HG03139 (cell line): Measurements from ENCODE around the gene PDGFB.

Experiments
- ATAC-seq: cut with Tn5 transposase; IDR thresholded peaks from one replicate; pipeline ENCODE4 v1.9.1; 2021; ENCODE audit not compliant: unreplicated experiment

Gene PDGFB

DNA sequence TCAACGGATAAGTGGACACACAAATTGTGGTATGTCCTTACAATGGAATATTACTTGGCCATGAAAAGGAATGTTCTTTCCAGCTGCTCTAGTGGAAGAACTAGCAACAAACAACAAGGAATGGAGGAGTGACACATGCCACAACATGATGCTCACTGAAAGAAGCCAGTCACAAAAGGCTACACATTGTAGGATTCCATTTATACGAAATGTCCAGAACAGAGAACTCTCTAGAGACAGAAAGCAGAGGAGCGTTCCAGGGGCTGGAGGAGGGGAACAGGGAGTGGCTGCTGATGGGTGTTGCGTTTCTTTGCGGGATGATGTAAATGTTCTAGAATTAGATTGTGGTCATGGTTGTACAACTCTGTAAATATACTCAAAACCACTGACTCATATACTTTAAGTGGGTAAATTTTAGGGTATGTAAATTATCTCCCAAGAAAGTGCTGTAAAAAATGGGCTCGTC is 32.4 kb upstream of the PDGFB start:
- no peak for ATAC-seq

DNA sequence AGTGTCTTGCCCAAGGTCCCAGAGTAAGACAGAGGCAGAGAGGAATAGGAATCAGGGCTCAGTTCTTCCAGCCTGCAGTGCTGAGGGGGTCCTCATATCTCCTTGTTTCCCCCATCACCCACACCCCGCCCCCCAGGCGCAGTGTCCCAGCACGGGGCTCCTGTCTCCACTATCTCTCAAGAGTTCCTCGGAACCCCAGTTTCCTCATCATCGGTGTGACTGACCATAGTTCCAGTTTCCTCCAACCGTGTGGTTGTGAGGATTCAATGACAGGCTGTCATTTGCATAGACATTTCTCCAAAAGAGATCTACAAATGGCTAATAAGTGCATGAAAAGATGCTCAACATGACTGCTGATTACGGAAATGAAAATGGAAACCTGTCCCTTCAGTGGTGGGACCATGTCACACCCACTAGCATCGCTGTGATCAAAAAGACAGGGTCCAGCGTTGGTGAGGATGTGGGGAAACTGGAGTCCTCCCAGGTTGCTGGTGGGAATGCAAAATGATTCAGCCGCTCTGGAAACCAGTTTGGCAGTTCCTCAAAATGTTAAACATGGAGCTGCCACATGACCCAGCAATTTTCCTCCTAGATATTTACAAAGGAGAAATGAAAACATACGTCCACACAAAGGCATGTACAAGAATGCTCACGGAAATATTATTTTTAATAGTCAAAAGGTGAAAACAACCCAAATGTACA is 31.8 kb upstream of the PDGFB start:
- ATAC-seq = no peak

DNA sequence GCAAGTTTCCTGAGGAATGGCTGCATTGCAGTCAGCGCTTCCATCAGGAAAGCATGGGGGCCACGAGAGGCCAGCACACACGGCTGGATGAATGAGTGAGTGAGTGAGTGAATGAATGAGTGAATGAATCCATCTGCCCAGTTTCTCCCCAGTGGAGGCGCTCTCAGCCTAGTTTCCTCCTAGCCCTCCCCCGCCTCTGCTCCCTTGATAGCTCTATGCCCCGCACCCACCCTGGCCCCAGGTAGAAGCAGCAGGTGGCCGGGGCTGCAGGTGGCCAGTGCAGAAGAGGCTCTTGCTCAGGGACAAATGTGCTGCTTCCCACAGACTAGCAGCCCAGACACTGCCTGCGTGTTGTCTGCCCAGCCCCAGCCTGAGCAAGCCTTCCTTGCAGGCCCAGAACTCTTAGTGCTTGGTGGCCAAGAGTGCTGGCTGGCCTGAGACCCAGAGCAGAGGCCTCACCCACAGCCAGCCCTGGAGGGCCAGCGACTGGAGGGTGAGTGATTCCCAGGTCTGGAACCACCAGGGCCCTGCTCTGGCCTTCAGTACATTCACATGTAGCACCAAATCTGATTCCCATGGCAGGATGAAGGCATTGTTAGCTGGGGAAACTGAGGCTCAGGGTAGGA is 31.1 kb upstream of the PDGFB start:
- no peak for ATAC-seq

DNA sequence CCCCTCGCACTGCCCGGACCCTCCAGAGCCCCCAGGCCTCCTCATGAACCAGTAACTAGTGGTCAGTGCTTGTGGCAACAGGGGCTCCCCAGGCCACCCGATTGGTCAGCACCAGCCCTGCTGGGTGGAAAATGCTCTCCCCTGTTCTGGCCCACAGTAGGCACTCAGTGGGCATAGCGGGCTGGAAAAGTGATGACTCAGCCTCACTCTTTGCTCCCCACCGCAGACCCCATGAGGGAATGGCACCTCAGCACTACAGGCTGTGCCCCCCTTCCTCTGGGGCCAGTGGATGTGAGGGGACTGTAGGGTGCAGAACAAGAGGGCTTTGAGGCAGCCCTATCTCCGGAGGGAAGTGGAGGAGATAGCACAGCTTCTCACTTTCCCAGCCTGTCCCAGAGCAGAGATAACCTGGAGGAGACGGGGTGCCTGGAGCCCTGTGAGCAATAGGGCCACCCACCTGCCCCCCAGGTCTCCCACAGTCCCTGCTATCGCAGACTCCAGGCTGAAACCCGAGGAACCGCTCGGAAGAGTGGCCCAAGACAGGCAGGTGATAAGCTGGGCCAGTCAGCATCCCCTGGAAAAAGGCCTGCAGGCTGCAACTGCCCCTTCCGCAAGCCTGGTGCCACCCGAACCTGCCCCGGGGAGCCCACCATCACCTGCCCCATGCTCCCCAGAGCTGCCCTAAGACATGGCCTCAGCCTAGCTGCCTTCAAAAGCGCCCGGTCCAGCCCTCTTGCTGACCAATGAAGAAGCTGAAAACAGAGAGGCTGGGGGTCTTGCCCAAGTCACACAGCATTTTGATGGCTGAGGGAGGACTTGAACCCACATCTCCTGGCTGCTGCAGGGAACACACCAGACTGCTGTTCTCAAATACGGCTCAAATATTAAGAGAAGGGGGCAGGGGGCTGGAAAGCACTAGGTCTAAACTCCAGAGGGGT is 29.4 kb upstream of the PDGFB start:
- no peak for ATAC-seq

DNA sequence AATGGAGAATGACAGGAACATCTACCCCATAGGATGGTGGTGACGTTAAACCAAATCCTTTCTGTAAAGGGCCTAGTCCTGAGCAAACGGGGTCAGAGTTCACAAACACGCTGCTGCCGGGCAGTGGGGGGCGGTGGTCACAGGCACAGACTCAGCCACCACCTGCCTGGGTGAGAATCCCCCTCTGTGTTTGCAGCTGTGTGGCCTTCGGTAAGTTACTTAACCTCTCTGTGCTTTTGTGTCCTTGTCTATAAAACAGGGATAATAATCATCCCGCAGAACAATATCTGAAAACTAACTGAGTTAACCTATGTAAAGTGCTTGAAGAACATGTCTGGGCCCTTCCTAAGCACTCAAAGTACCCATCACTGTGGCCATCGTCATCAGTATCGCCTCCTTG is 26.0 kb upstream of the PDGFB start:
- no peak for ATAC-seq

DNA sequence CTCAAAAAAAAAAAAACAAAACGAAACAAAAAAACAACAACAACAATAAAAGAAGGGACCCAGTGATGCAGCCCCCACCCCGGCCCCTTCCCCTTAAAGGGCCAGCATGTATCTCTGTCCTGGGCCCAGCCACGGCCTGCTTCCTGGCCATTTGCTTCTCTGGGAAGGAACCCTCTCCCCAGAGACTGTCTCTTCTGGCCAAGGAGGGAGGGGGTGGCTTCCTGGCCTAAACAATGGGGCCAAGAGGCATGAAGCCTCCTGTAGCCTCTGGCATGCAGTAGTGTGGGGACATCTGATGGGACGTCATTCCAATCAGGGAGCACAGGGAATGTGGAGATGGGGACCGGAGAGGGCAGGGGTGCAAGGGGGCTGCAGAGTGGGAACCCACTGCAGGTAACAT is 25.5 kb upstream of the PDGFB start:
- no peak for ATAC-seq

DNA sequence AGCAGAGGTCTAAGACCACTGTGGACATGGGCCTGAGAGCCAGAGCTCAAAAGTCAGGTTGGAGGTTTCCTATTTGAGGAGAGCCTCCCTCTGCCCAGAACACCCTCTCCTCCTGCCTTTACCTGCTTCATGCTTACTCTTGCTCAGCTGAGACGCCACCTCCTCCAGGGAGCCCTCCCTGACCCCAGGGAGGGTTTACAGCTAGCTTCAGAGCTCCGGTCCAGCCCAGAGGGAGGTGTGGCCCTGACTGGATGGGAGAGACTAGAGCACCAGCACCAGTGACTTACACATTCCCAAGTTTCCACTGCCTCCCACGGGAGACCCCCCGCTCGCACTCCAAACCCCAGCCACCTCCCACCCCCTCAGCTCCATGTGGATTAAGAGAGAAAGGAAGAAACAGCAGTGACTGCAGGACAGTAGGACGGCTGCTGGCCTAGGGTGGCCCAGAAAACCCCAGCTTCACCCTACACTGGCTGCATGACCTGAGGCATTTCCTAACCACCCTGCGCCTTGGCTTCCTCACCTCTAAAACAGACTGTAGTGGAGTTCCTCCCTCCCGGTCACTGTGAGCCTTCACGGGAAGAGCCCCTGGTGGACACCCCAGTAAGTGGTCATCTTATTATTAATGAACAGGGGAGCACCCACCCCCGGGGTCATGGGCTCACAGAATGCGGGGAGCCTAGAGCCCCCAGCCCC is 24.5 kb upstream of the PDGFB start:
- no peak for ATAC-seq

DNA sequence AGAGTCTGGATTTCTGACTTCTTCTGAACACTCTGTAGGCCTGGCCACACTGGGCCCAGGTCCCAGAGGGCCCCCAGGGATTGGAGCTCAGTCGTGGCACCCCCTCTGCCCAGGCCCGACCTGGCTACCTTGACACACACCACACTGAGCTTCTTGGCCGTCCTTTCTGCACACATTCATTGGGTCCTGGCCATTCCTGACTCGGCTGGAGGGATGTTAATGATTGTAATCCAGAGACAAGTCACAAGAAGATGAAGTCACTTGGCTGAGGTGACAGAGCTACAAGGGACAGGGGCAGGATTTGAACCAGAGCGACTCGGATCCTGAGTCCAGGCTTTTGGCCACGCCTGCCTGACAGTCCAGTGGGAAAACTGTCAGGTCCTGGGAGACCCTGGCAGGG is 23.9 kb upstream of the PDGFB start:
- ATAC-seq = no peak

DNA sequence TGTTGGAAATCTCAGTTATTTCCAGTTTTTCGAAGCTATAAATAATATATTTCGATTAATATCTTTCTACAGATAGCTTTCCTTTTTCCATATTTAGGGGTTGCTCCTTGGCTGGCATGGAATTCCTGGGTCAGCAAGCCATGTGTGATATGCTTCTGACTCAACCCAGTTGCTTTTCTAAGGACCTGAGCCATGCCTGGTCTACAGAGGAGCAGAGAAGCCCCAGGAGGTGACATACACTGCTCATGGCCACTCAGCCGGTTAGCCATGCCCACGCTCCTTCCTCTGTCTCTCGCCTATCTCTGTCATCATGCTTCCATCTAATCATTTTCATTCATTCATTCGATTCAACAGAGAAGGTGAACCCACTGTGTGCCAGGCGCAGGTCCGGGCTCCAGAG is 23.2 kb upstream of the PDGFB start:
- no peak for ATAC-seq

DNA sequence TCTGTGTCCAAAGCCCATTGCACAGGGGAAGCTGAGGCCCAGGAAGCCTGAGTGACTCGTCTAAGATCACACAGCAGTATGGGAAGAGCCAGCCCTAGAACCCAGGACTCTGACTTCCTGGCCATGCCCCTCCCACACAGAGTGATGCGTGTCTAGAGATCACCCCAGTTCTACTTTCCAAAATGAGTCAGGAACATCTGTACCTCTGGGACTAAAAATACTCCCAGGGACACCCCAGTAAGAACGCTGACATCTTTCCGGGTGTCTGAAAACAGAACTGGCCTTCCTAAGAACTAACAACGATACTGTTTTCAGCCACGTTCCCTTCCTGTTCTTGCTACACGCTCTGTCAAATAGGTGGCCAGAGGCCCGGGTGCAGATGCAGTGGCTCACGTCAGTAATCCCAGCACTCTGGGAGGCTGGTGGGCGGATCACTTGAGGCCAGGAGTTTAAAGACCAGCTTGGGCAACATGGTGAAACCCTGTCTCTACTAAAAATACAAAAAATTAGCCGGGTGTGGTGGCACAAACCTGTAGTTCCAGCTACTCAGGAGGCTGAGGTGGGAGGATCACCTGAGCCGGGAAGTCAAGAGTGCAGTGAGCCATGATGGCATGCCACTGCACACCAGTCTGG is 21.7 kb upstream of the PDGFB start:
- ATAC-seq = peak; percentile 52

DNA sequence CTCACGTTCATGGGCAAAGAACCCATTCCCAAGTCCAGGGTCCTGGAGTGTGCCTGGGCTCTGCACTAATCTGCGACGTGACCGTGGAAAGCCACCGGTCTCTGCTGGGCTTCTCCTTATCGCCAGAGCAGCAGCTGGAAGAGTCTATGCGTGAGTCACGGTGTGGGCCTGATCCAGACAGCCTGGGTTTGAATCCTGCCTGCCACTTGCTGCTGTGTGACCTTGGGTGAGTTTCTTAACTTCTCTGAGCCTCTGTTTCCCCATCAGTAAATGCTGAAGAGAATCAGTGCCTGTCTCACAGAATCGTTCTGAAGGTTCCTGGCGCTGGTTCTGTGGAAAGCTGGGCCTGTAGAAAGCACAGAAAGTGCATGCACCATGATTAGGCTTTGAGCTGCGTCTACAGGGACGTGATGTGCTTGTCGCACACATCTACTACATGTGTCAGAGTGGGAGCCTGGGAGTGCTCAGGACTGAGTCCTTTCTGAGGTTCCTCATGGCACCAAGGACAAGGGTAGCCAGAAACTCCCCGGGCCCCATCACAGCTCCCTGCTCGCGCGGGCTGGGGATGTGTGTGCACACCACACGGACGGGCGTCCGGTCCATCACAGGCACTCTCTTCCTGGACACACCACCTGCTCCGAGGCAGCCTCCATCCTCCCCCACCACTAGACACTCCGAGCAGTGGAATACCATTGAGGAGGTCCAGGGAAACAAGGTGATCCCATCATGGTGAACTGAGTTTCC is 20.5 kb upstream of the PDGFB start:
- ATAC-seq = no peak

DNA sequence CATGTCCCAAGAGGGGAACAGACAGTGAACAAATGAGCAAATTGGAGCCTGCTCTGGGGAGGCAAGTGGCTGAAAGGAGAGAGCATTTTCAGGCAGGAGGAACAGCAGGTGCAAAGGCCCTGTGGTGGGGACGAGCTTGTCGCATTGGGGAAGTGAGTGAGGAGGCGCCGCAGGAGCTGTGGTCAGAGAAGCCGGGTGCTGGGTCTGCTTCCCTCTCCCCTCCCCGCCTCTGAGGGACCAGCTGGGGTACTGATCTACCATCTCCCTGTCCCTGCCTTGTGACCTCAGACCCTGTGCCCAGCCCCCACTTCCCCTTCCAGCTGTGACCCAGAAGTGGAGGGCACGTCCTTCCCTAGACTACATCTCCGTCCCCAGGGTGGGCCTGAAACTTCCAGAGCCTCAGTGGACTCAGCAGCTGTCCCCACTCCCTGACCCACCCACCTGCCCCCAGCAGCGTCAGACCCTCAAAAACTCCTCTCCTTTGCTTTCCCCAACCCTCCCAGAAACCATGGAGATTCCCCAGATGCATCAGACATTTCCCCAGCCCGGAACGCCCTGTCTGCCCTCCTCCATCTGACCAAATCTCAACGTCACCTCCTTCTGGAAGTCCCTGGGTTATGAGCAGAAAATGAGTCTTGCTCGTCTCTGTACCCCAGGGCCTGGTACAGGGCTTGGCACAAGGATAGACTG is 19.7 kb upstream of the PDGFB start:
- ATAC-seq = no peak

DNA sequence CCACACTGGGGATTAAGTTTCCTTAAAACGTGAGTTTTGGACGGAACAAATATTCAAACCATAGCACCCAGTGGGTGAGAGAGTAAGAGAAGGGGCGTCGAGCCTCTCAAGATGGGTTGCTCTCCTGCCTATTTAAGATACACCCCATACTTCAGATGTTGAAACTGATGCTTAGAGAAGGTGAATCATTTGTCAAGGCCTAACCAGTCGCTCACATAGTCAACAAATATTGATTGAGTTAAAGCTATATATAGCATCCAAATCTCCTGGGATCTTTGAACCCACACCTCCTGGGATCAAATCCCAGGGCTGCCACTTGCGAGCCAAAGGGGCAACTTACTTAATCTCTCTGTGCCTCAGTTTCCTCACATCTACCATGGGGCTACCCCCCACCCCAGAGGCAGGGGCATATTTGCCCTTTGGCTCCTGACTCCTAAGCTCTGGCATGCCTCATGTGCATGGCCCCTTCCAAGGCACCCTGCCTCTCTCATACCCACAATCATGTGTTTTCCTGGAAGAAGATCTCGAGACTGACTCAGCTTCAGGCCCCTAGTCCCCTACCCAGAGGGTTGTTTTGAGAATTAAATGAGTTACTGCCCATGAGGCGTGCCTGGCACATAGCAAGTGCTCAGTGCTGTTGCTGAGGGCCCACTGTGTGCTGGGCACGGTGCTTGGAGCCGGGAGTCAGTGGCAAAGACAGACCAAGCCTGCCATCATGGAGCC is 19.0 kb upstream of the PDGFB start:
- ATAC-seq = no peak

DNA sequence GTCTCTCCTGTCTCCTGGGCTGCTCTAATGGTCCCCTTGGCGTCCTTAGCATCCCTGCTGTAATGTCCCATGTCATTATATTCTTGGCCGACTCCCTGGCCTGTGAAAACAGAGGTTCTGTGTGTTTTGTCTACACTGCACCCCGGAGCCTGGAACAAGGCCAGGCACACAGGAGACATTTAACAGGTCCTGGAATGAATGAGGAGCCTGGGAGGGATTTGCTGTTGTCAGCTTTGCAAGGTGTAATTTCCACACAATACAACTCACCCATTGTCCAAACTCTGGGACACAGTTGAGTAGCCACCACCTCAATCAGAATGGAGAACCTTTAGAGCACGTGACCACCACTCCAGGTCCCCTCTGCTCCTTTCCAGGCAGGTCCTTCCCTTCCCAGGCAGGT is 14.9 kb upstream of the PDGFB start:
- no peak for ATAC-seq

DNA sequence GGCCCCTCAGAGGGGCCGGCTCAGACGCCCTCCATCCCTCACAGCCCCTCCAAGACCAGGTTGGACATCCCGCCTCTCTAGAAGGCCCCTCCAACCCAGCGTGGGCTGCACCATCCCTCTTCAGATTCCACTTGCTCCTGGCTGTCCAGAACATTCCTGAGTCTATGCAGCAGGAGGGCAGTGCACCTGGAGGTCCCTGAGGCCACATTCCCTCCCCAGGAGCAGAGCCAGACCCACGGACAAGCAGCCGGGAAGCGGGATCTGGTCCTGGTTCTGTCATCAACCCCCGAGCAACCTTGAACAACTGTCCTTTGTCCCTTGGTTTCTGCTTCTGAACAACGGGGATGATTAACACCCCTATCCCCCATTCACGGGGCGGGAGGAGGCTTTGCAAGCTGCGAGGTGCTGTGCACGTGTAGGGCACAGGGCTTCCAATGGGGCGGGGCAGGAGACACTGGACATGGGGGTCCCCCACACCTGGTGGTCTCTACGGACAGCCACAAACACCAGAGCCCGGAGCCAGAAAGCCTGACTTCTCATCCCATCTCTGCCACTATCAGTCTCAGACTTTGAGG is 13.2 kb upstream of the PDGFB start:
- no peak for ATAC-seq

DNA sequence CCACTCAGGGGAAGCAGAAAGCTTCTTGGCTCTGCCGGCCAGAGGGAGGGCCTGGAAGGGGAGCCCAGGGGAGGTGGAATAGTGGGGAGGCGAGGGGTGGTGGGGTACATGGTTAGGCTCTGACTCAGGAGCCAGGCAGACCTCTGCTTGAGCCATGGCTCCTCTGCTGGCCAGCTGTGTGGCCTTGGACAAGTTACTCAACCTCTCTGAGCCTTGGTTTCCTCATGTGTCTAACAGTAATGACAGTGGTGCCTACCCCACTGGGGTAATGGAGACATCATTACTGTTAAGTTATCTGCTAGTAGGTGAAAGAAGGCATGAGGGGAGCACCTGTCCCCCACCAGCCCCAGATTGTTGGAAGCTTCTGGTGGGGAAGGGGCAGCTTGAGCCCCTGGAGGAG is 12.2 kb upstream of the PDGFB start:
- no peak for ATAC-seq

DNA sequence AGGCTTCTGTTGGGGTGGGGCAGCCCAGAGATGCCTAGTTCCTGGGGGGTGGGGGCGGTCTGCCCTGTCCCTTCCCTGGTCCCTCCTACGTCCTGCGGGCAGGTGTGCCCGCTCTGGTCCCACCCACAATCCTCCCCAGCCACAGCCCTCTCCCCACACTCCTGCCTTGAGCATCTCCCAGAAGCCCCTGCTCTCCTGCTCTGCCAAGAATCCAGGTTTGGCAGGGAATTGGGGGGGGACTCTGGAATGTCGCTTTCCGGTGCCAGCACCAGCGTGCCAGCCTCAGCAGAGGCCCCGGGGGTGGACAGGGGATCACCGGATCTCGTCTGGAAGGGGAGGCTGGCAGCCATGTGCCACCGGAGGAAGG is 11.4 kb upstream of the PDGFB start:
- ATAC-seq = no peak

DNA sequence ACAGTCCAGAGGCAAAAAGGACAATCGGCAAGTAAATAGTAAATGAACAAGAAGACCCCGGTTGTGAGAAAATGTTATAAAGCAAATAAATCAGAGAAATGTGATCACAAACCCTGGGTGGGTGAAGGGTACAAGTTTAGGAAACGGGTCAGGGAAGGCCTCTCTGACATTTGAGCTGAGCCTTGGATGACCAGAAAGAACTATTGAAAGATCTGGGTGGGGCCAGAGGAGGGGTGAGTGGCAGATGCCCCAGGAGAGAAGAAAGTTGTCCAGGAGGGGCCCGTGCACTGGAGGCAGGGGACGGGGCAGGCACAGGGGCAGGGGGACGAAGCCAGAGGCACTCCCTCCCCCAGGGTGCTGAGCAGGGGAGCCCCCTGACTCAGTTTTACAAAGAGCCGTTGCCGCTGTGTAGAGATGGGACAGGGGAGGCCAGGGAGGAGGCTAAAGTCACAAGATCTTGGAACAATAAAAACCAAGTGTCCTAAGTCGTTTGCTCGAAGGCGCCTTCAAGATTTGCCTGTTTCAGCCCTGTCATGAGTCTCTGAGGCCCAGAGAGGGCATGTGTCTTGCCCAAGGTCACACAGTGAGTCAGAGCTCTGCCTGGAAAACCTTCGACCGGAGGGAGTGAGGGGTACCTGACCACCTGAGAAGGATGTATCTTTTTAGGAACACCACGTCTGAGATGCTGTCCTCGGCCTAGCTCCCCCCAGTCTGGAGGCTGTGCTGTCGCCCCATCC is 10.8 kb upstream of the PDGFB start:
- ATAC-seq = no peak
